HL-60 (cell line): ENCODE data around the gene DNAH2.

Experiments
- CTCF ChIP-seq: IDR thresholded peaks from one replicate; pipeline ENCODE4 v1.5.1; 2011; ENCODE audit warnings: low read length, control low read depth, inconsistent platforms; ENCODE audit not compliant: insufficient read depth
- POLR2AphosphoS5 ChIP-seq: IDR thresholded peaks from 2 replicates; pipeline ENCODE4 v1.6.1; 2012; ENCODE audit warnings: low read depth
- REST ChIP-seq: IDR thresholded peaks from 2 replicates; pipeline ENCODE4 v1.6.1; 2012; ENCODE audit warnings: low read depth; ENCODE audit not compliant: insufficient replicate concordance

- TF ChIP-seq CTCF (no peak), REST (no peak), POLR2AphosphoS5 (peak; percentile 69; the same call in 1 of the 2 replicates)
These were observed 31.1 kb upstream of the DNAH2 start for GRCh38 chr17:7686222-7687071.
